Lung microvascular endothelial cell (primary cell): ENCODE measurements around the gene DNAJC12. TPM values are rescaled to one million over a fixed set of nuclear protein-coding genes. Genes with fewer than 3 reads are reported as not detected.
A peak's percentile ranks its signal among the peaks of the same experiment; 100 is the strongest.
"Not testable (repeated sequence)": the region's sequence is repeated elsewhere in the genome, so short reads cannot be mapped to it uniquely, and the experiment has no call there.

Experiments used
- DNase-seq, 2 donors: peaks; one replicate each; pipeline versions ENCODE4 v3.0.0 to v3.0.0-alpha.2; 2010; ENCODE audit warnings: low read depth in 2 of 2
- total RNA-seq: library from RNA; depleted of rRNA; stranded (reverse); fragments of >200 nt; gene quantifications from 2 replicates; pipeline ENCODE4 v1.2.1, GENCODE V29; 2014

Gene DNAJC12
- total RNA-seq, 1 donor from 2014 or later, result 6.3 TPM

GRCh38 chr10:67764012-67764822 lies 73.8 kb downstream of the DNAJC12 start:
- peak; percentile 94 to 97 for DNase-seq

DNA sequence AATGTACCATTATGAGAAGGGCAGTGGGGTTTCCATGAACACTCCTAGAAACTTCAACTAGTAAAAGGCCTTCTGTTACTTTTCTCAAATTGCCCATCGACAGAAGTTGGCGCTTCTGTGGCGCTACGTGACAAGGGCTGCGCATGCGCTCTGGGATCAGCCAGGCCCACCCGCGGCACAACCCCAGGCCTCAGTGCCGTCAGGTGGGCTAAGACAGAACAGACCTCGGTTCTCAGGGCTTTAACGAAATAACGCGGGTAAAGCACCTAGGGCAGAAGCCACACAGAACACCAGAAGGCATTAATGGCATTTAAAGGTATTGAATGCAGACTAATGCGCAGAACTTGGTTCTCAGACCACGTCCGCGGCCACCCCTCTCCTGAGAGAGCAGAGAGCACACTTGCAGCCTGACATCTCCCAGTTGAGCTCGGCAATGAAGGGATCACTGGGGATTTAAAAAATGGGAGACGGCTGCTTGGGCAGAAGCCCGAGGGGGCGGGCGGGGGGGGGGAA lies 74.4 kb downstream of the DNAJC12 start:
- DNase-seq, result peak; percentile 55 to 84

- not testable (repeated sequence) for DNase-seq
Measured at GRCh38 chr10:67762567-67762966, 75.4 kb downstream of the DNAJC12 start.

DNA sequence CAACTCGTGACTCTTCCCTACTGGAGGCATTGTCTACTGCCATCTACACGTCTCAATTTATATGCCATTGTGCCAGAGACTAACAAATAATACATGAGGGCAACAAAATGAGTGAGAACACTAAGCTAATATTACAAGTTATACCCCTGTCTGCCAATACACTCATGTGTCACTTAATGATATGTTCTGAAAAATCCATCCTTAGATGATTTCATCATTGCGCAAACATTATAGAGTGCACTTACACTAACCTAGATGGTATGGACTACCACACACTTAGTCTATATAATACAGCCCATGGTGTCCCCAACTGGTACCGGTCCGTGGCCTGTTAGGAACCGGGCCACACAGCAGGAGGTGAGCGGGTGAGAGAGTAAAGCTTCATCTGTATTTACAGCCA lies 77.7 kb downstream of the DNAJC12 start:
- no peak for DNase-seq

Other genes with a start within 250 kb of the DNAJC12 start
- 0.22 TPM in 1 of 2 replicates, not detected in the other for gene CTNNA3, start 142.0 kb downstream of the DNAJC12 start, total RNA-seq
- 6.3 and 8.7 TPM in 2 replicates for gene SIRT1, start 46.5 kb upstream of the DNAJC12 start, total RNA-seq
- gene HERC4, start 237.1 kb upstream of the DNAJC12 start, total RNA-seq, result 26.4 and 35.1 TPM in 2 replicates